Measurements from ENCODE around the gene TTF1.
A peak's percentile ranks its signal among the peaks of the same experiment; 100 is the strongest.

TTF1 gene, protein sequence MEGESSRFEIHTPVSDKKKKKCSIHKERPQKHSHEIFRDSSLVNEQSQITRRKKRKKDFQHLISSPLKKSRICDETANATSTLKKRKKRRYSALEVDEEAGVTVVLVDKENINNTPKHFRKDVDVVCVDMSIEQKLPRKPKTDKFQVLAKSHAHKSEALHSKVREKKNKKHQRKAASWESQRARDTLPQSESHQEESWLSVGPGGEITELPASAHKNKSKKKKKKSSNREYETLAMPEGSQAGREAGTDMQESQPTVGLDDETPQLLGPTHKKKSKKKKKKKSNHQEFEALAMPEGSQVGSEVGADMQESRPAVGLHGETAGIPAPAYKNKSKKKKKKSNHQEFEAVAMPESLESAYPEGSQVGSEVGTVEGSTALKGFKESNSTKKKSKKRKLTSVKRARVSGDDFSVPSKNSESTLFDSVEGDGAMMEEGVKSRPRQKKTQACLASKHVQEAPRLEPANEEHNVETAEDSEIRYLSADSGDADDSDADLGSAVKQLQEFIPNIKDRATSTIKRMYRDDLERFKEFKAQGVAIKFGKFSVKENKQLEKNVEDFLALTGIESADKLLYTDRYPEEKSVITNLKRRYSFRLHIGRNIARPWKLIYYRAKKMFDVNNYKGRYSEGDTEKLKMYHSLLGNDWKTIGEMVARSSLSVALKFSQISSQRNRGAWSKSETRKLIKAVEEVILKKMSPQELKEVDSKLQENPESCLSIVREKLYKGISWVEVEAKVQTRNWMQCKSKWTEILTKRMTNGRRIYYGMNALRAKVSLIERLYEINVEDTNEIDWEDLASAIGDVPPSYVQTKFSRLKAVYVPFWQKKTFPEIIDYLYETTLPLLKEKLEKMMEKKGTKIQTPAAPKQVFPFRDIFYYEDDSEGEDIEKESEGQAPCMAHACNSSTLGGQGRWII

DNA sequence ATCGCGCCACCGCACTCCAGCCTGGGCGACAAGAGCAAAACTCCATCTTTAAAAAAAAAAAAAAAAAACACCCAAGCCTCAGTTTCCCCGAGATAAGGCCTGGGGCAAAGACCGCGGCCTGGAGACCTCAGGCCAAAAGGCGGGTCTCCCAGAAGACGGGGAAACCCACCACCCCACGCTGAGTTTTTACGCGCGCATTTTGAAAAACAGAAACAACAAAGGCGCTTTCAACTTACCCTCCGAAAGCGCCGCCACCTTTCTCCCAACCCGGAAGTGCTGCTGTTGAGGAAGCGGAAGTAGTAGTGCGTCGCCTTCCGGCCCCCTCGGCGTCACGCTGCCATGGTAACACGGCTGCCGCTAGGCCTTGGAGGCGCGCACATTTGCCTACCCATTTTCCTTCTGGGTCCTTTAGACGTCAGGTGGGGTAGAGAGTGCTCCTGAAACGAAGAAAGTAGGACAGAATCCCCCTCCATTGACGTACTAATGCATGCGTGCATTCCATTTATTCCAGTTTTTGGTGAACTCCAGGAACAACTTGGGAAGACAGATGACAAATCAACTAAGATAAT is at the start of gene TTF1:
Gene TTF1, minus strand, starts transcription at position 287 of the 569 bp plus-strand sequence. CDS start 4,019 bp downstream, outside the sequence.
- H3K4me3 ChIP-seq (ENCODE audit: low read depth, low read length) = peak within 1 kb of the TSS; percentile 82
- TF ChIP-seq, protein P1, sequence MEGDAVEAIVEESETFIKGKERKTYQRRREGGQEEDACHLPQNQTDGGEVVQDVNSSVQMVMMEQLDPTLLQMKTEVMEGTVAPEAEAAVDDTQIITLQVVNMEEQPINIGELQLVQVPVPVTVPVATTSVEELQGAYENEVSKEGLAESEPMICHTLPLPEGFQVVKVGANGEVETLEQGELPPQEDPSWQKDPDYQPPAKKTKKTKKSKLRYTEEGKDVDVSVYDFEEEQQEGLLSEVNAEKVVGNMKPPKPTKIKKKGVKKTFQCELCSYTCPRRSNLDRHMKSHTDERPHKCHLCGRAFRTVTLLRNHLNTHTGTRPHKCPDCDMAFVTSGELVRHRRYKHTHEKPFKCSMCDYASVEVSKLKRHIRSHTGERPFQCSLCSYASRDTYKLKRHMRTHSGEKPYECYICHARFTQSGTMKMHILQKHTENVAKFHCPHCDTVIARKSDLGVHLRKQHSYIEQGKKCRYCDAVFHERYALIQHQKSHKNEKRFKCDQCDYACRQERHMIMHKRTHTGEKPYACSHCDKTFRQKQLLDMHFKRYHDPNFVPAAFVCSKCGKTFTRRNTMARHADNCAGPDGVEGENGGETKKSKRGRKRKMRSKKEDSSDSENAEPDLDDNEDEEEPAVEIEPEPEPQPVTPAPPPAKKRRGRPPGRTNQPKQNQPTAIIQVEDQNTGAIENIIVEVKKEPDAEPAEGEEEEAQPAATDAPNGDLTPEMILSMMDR (IDR thresholded peaks at IDR 0.05; ENCODE audit: borderline replicate concordance, insufficient read depth, low read depth, low read length) = no peak

DNA sequence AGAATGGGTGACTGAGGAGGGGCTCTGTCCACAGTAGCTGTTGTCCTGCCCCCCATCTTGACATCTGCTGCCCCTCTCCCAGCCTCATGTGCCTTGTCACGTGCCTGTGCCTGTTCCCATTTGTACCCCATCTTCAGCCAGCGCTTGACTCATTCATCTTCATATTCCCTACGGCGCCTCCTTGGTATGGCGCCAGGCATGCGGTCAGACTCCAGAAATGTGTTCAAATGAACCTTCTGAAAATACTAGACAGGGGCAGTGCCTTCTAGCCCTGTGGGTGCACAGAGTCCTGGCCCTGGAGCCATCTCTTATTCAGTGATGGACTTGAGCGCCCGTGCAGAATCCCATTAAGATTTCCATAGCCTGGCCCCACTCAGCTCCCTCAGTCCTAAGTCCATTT is 49.6 kb upstream of the TTF1 start:
- TF ChIP-seq, protein P1 (IDR thresholded peaks at IDR 0.05; ENCODE audit: borderline replicate concordance, insufficient read depth, low read depth, low read length) = no peak
- no peak overlapping the region for H3K4me3 ChIP-seq (ENCODE audit: low read depth, low read length)

DNA sequence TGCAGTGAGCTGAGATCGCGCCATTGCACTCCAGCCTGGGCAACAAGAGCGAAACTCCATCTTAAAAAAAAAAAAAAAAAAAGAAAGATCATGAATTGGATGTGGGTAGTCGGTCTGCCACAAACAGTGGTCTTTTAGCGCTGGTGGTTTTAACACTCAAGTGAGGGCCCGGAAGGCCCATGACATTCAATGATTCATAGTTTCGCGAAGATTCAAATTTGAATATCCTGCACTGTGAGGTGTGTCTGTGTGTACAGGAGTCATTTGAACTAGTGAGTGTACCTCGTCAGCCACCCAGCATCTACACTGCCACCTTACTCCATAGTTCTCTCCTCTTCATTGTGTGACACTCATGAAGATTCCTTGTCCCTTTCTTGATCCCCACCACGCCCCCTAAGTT is 44.6 kb upstream of the TTF1 start:
- TF ChIP-seq, protein P1 (IDR thresholded peaks at IDR 0.05; ENCODE audit: borderline replicate concordance, insufficient read depth, low read depth, low read length) = no peak
- H3K4me3 ChIP-seq (ENCODE audit: low read depth, low read length) = no peak overlapping the region

DNA sequence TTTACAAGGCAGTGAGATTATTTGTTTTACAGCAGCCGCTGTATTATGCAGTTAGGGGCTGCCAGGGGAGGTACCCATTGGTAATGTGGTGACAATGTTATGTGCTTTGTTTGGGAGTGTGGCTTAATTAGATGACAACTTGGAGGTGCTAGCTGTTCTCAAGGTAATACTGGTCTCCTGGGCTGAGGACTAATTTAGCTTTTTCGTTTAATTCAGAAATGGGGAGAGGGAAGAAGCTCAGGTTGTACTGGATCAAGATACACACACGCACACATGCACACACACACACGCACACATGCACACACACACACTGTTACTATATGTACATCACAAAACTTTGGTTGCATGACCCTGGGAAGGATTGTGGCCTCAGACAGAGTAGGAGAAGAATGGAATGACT is 41.3 kb upstream of the TTF1 start:
- no peak overlapping the region for H3K4me3 ChIP-seq (ENCODE audit: low read depth, low read length)
- TF ChIP-seq, protein P1 (IDR thresholded peaks at IDR 0.05; ENCODE audit: borderline replicate concordance, insufficient read depth, low read depth, low read length) = no peak

DNA sequence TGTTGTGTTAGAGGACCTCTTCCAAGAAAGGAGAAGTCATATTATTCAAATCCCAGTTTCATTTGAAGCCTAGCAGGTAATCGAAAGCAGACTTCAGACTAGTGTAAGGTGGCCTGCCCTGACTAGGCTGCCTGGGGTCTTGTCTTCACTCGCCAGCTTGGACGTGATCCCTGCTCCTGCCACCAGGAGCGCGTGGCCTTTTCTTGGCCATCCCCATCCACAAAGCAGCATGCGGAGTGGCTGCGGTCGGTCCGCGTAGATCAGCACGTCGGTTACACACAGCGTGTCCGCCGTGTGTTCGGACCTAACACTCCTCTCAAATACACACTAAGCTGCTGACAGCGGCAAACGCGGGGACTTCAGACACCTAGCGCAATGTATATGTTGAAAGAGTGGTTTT is 40.7 kb upstream of the TTF1 start:
- TF ChIP-seq, protein P1 (IDR thresholded peaks at IDR 0.05; ENCODE audit: borderline replicate concordance, insufficient read depth, low read depth, low read length) = peak; percentile 32; the same call in 1 of the 2 replicates

DNA sequence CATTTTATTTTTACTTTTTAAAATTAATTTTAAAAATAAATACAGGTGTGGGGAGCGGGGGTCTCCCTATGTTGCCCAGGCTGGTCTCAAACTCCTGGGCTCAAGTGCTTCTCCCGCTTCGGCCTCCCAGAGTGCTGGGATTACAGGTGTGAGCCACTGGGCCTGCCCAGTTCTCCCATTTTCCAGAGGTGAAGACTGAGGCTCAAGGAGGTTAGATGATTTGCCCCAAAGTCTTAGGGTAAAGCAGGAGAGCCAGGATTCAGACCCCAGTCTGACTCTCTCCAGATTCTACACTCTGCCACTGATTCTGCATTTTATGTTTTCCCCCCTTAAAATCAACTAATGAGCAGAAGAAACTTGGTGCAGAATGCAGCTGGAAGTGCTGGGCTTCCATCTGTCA is 40.2 kb upstream of the TTF1 start:
- TF ChIP-seq, protein P1 (IDR thresholded peaks at IDR 0.05; ENCODE audit: borderline replicate concordance, insufficient read depth, low read depth, low read length) = no peak
- no peak overlapping the region for H3K4me3 ChIP-seq (ENCODE audit: low read depth, low read length)

More for the DNA sequence above, 40.7 kb upstream of the TTF1 start:
- H3K4me3 ChIP-seq (ENCODE audit: low read depth, low read length) = no peak overlapping the region
